RCC 7860 (cell line): Measurements from ENCODE around the gene DNAJB12.
"Not testable (repeated sequence)": the region's sequence is repeated elsewhere in the genome, so short reads cannot be mapped to it uniquely, and the experiment has no call there.

ENCODE experiments used
- DNase-seq: peaks from one replicate; pipeline ENCODE4 v3.0.0-alpha.2; 2015; ENCODE audit warnings: low spot score
- FAIRE-seq: peaks from 2 replicates; lab custom pipeline; 2012; peaks lifted over from hg19 to GRCh38; lab: Jason Lieb, UNC

DNAJB12 gene

GRCh38 chr10:72354356-72355213 lies at the start of gene DNAJB12:
Gene DNAJB12 (minus strand): TSS chr10:72354919. CDS start chr10:72354897, 22 bp downstream.
- no peak for FAIRE-seq
- peak; percentile 91 for DNase-seq

- FAIRE-seq, result not testable (repeated sequence)
These were observed 40.9 kb upstream of the DNAJB12 start for GRCh38 chr10:72395581-72395980.

GRCh38 chr10:72392571-72392970 lies 37.9 kb upstream of the DNAJB12 start:
- DNase-seq (no peak), FAIRE-seq (no peak)

More at GRCh38 chr10:72395581-72395980, 40.9 kb upstream of the DNAJB12 start:
- not testable (repeated sequence) for DNase-seq

- no peak for FAIRE-seq
These were observed 36.0 kb upstream of the DNAJB12 start for GRCh38 chr10:72390764-72391163.

GRCh38 chr10:72389716-72390115 lies 35.0 kb upstream of the DNAJB12 start:
- FAIRE-seq (no peak), DNase-seq (no peak)

More at GRCh38 chr10:72390764-72391163, 36.0 kb upstream of the DNAJB12 start:
- no peak for DNase-seq

GRCh38 chr10:72389014-72389413 lies 34.3 kb upstream of the DNAJB12 start:
- FAIRE-seq (no peak), DNase-seq (no peak)

- FAIRE-seq (no peak), DNase-seq (no peak)
These were observed 33.3 kb upstream of the DNAJB12 start for GRCh38 chr10:72388062-72388461.

- DNase-seq (no peak), FAIRE-seq (no peak)
These were observed 32.3 kb upstream of the DNAJB12 start for GRCh38 chr10:72386916-72387586.

- FAIRE-seq (no peak), DNase-seq (no peak)
These were observed 31.0 kb upstream of the DNAJB12 start for GRCh38 chr10:72385724-72386123.

GRCh38 chr10:72384982-72385381 lies 30.3 kb upstream of the DNAJB12 start:
- not testable (repeated sequence) for DNase-seq, FAIRE-seq

GRCh38 chr10:72379776-72380175 lies 25.1 kb upstream of the DNAJB12 start:
- no peak for FAIRE-seq
- DNase-seq, result no peak

- FAIRE-seq (no peak), DNase-seq (no peak)
These were observed 24.3 kb upstream of the DNAJB12 start for GRCh38 chr10:72379062-72379461.

GRCh38 chr10:72375585-72375984 lies 20.9 kb upstream of the DNAJB12 start:
- no peak for FAIRE-seq
- DNase-seq, result no peak

GRCh38 chr10:72375173-72375572 lies 20.5 kb upstream of the DNAJB12 start:
- no peak for DNase-seq
- FAIRE-seq, result no peak

- FAIRE-seq (no peak), DNase-seq (no peak)
These were observed 15.5 kb upstream of the DNAJB12 start for GRCh38 chr10:72370201-72370722.

GRCh38 chr10:72367301-72367960 lies 12.7 kb upstream of the DNAJB12 start:
- DNase-seq (no peak), FAIRE-seq (no peak)

- no peak for DNase-seq
- no peak for FAIRE-seq
These were observed 10.6 kb upstream of the DNAJB12 start for GRCh38 chr10:72365106-72365895.

- DNase-seq (peak; percentile 90), FAIRE-seq (peak; percentile 62)
These were observed 9.6 kb upstream of the DNAJB12 start for GRCh38 chr10:72364239-72364777.

- no peak for FAIRE-seq
- no peak for DNase-seq
These were observed 2.3 kb upstream of the DNAJB12 start for GRCh38 chr10:72356987-72357386.

GRCh38 chr10:72356115-72356514 lies 1.4 kb upstream of the DNAJB12 start:
- FAIRE-seq (no peak), DNase-seq (no peak)
